Globus pallidus (tissue), 1 donor: Measurements from ENCODE around the gene CCDC15.

Experiments used
- DNase-seq: peaks from one replicate; pipeline ENCODE4 v3.0.0-alpha.2; 2015; ENCODE audit warnings: low spot score

CCDC15 gene, protein sequence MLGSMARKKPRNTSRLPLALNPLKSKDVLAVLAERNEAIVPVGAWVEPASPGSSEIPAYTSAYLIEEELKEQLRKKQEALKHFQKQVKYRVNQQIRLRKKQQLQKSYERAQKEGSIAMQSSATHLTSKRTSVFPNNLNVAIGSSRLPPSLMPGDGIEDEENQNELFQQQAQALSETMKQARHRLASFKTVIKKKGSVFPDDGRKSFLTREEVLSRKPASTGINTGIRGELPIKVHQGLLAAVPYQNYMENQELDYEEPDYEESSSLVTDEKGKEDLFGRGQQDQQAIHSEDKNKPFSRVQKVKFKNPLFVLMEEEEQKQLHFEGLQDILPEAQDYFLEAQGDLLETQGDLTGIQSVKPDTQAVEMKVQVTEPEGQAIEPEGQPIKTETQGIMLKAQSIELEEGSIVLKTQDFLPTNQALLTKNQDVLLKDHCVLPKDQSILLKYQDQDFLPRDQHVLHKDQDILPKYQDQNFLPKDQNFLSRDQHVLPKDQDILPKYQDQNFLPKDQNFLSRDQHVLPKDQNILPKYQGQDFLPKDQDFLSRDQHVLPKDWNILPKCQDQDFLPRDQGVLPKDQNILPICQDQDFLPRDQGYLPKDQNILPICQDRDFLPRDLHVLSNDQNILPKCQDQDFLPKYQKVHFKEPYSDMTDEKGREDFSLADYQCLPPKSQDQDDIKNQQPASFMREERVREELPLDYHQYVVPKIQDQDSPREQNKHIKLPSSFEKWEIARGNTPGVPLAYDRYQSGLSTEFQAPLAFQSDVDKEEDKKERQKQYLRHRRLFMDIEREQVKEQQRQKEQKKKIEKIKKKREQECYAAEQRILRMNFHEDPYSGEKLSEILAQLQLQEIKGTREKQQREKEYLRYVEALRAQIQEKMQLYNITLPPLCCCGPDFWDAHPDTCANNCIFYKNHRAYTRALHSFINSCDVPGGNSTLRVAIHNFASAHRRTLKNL

DNA sequence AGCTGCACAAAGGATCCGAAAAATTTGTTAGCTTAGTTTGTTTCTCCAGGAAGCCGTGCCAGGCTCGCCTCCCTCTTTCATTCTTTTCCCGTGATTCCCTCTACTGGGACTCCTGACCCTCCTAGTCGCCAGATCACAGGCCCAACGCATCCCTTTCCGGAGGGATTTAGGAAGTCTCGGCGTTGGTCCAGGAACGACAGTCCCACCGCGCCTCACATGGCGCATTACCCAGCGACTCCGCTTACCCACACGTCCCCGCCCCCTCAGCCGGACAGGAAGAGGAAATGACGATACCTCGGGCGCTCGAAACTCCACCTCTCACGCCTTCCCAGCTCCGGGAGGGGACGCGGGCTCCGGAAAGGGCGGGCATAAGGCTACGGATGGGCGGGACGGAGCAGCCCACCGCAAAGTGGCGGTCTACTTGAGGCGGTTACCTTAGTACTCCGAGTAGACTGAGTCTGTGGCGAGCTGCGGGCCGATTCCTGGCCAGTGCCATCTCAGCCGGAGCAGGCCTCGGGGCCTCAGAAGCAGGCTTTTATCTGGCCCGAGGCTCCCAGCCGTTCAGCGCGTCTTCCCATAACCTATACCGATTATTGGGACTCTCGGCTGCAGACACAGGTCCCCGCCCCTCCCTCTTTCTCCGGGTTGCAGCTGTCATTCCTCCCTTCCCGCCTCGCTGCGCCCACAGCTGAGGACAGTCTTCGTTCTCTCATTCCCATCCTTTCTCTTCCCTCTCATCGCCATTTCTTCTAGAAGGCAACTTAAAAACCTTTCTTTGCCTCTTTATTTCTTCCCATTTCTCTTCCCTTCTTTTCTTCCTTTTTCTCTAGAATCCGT, at the start of gene CCDC15:
TSS of gene CCDC15 (plus strand) at position 450 of the 837 bp plus-strand sequence. CDS start 531 bp downstream, outside the sequence.
- peak; percentile 99 for DNase-seq

DNA sequence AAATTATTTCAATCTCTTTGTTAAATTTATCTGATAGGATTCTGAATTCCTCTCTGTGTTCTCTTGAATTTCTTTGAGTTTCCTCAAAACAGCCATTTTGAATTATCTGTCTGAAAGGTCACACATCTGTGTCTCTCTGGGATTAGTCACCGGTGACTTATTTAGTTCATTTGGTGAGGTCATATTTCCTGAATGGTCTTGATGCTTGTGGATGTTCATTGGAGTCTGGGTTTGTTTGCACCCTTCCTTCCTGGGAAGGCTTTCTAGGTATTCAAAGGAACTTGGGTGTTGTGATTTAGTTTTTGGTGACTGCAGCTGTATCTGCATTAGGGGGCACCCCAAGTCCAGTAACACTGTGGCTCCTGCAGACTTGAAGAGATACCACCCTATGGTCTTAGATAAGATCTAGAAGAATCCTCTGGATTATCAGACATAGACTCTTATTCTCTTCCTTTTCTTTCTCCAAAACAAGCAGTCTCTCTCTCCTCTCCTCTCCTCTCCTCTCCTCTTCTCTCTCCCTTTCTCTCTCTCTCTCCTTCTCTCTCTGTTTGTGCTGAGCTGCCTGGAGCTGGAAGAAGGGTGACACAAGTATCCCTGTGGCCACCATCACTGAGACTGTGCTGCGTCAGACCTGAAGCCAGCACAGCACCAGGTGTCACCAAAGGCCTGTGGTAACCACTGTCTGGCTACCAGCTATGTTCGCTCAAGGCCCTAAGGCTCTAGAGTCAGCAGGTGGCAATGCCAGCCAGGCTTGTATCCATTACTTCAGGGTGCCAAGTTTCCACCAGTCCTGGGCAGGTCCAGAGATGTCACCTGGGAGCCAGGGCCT, 38.2 kb upstream of the CCDC15 start:
- no peak for DNase-seq

DNA sequence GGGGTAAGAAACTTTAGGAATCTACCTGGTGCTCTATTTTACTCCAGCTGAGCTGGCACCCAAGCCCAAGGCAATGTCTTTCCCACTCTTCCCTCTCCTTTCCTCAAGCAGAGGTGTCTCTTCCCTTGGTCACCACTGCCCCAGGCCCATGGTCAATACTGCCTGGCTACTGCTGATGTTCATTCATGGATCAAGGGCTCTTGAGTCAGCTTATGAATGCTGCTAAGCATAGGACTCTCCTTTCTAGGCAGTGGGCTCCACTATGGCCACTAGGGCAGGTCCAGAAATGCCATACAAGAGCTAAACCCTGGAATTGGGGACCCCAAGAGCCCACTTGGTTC, 37.7 kb upstream of the CCDC15 start:
- no peak for DNase-seq

DNA sequence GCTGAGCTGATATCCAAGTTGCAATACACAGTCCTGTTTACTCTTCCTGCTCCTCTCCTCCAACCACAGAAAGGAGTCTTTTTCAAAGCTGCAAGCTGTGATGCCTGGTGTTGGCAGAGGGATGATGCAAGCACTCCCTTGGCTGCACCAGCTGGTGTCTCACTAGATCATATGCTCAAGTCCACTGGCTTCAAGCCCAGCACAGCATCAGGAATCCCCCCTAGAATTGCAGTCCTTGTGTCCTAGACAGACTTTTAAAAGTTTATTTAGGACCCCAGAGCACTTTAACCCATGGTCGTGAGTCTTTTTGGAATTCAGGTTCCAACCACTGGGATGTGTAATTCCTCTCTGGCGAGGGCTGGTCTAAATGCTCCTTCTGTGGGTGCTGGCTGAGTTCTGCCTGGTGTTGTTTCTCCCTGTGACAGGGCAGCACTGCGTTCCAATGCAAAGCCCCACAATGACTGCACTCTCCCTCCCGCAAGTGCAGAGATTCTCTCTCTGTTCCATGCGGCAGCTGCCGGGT, 36.8 kb upstream of the CCDC15 start:
- peak; percentile 94 for DNase-seq

DNA sequence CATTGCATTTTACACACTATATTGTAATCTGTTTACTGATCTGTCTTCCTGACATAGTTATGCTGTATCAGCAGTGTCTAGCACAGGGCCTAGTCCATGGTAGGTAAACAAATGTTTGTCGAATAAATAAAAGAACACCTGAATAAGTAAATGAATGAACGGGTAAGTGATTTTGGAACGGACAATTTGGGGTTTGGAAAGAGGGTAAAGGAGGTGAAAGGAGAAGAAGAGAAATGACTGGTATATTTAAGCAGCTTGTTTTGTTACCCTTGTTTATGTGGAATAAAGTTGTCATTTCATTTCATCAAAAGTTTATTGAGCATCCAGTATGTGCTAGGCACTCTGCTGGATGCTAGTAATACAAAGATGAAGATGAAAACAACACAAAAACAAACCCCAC, 35.1 kb upstream of the CCDC15 start, which contains the start of gene HEPN1:
TSS of gene HEPN1 (plus strand) at position 301 of the 400 bp plus-strand sequence.
- no peak for DNase-seq

DNA sequence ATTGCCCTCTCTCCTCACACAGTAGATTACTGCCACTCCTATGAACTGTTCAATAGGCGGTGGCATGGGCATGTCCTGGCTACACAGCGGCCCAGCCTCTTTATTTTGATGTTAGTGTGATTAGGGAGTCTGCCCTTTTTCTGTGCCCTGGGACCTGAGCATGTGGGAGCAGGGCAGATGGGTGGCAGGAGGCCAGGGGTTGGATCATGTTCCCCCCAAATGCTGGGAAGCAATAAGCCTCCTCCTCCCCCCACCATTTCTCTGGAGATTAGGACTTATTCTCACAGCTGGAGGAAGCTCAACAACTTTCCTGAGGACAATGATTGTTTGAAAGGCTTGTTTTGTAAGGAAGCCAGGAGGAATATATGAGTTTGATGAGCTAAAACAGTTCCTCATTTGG, 34.1 kb upstream of the CCDC15 start:
- DNase-seq, result no peak

DNA sequence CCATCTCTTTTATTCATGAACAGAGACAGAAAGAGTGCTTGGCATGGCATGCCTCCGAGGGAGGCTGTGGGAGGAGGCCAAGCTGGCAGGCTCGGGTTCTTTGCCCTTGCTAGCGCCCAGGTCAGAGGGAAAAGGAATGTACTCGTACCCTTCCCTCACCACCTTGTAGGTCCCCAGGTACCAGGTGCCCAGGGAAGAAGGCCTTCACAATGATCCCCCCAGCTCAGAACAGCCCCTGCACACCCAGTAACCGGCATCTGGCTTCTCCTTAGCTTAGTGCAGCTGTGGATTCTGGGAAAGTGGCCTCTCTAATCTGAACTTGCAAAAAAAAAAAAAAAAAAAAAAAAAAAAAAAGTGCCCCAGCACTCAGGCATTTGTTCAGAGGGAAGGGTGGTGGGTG, 33.6 kb upstream of the CCDC15 start:
- DNase-seq, result no peak

DNA sequence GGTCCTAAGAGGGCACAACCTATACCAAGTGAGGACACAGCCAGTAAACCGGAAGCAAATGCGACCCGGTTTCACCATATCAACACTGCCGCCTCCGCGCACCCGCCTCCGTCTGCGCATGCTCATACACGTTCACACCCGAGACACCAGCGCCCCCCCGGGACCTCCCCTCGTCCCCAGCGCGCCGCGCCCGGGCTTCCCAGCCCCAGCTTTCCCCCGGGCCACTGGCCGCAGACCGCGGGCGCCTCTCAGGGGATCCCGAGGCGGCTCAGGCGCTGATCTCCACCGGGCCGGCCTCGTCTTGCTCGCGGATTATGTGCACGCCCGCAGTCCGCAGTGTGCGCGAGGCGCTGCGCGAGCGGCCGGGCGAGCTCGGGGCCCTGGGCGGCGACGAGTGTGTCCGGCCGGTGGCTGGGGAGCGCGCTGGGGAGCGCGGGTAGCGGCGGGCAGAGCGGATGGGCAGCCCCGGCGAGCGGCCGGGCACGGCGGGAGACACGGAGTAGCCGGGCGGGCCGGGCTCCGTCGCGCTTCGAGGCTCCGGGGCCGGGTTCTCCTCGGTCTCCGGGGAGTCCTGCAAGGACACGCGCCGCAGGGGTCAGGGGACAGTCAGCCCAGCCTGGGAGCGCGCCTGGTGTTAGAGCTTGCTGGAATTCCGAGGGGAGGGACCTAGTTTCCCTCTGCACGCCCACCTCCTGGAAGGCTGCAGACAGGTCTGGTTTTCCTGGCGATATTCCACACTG, 33.0 kb upstream of the CCDC15 start:
- no peak for DNase-seq

DNA sequence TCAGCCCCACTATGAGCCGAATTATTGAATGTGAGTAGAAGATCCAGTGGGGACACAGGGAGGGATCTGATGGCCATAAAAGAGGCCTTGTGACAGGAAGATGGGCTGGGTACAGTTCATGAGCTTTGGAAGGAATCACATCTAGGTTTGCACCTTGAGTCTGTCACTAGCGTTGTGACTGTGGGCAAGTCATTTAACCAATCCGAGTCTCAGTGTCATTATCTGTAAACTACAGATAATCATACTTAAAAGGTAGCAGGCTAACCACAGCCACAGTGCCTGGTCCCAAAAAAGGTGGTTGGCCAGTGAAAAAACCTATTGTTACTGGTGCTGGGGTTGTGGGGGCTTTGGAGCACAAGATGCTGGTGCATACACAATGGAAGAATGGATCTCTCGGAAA, 31.2 kb upstream of the CCDC15 start:
- DNase-seq, result no peak

DNA sequence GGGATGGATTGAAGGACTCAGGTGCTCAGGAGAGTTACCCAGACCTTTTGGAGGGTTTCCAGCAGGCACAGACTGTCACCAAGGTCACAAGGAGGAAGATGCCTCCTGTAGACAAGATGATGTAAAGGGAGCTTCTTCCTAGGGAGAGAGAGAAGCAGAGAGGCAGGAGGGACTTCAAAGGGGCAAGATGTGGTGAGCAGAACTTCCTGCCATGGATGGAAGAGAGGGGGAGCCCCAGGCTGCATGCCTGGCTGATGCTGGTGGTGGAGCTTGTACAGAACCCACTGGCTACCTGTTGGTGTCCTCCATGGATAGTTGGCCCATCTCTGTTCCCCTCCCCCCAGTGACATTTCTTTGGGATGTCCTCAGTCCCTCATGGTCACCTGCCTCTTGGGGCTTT, 30.7 kb upstream of the CCDC15 start:
- DNase-seq, result no peak

DNA sequence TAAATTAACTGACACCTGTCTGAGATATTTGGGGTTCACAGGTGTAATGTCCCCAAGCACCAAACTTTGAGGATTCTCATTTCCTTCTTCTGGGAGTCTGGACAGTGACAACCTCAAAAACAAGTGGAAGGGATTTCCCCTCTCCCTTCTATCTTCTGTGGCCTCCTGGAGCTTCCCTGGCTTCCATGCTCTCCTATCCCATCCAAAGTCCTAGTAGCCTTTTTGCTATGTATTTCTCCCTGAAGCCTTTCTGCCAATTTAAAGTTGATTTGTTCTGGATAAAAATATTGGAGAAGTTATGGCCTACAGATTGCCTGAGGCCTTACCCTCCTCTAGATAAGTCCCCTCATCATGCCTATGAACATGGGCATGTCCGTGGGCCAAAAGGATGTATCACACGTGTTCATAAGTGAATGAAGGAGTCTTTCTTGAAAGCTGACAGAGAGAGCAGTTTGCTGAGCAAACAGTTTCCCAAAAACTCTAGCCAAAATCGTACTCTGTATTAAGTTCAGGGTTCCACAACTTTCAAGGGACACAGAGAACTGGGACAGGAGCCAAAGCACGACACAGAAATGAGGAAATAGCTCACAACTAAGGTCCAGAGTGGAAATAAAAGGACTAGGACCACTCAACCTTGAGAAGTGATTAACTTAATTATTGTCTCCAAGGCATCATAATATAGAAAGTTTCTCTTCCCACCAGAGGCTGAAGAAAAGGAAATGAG, 24.9 kb upstream of the CCDC15 start:
- no peak for DNase-seq

DNA sequence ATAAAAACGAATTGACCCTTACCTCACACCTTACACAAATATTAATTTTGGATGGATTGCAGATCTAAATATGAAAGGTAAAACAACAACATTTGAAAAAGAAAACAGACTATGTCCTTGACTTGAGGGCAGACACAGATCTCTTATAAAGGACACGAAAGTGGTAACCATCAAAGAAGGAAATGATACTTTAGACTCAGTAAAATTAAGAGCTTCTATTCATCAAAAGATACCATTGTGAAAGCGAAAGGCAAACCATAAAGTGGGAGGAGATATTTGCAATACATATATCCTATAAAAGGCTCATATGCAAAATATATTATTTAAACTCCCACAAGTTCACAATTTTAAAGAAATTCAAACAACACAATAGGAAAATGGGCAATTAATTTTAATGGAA, 23.2 kb upstream of the CCDC15 start:
- no peak for DNase-seq

DNA sequence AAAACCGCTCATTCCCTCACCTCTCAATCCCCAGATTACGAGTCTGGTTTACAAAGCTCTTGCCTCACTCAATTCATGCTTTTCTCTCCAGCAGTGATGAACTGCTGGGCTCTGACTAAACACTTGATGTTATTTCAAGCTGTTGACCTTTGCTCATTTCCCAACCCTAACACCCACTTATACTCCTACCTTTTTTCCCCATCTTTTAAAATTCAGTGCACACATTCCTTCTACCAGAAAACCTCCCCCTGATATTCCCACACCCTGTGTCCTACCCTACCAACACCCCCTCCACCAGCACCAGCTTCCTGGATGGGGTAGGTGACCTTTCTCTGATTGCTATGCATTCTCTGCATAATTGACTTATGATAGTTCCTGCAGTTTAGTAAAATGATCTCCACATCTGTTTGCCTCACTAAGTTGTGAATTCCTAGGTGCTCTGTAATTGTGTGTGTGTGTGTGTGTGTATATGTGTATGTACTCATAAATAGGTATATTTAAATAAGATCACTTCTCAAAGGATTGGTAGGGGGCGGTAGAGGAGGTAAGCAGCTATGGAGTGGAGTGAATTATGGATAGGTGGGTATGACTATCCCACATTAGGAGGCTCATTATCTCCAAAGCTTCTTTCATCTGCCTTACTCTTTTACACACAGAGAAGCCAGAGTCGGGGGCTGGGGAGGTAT, 19.0 kb upstream of the CCDC15 start:
- DNase-seq, result no peak

DNA sequence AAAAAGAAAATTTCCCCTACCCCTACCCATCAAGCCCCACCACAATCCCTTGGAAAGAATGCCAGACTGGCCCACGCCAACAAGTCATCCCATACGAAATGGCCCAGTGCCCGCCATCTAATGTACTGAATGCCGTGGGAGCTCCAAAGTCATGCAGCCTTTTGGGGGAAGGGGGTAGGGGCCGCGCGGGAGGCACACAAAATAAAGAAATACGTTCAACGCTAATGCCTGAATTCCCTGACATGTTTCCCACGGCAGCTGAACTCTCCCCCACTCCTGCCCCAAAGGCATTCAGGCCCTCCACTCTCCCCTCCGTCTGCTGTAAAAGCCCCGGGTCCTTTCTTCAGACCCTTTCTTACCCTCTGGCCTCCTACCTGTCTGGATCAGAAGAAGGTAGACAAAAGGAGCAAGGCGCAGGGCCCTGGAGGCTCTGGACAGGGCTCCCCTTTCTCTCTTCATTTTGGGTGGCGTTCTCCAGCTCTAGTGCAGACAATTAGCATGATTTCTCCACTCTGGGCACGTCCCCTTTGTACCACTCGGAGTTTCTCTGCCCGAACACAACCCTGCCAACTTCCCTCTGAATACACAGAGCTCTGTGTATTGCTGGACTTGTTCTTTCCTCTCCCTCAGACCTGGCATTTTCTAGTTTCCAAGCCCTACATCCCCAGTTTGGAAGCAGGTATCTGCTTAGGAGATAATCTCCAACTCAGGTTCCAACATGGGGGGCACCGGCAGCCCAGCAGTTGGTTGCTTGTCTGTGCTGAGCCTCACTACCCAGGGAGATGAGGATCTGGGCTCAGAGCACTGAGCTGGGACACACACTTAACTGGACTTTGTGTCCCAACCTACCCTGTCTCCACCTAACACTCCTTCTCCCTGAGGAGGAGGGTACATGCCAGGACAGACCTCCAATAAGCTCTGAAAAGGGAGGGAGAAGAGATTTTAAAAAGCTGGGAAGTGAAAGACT, 18.2 kb upstream of the CCDC15 start, which contains the start of gene HEPACAM:
TSS of gene HEPACAM (minus strand) at position 500 of the 967 bp plus-strand sequence. CDS start at position 459, 41 bp downstream.
- DNase-seq, result peak; percentile 97

DNA sequence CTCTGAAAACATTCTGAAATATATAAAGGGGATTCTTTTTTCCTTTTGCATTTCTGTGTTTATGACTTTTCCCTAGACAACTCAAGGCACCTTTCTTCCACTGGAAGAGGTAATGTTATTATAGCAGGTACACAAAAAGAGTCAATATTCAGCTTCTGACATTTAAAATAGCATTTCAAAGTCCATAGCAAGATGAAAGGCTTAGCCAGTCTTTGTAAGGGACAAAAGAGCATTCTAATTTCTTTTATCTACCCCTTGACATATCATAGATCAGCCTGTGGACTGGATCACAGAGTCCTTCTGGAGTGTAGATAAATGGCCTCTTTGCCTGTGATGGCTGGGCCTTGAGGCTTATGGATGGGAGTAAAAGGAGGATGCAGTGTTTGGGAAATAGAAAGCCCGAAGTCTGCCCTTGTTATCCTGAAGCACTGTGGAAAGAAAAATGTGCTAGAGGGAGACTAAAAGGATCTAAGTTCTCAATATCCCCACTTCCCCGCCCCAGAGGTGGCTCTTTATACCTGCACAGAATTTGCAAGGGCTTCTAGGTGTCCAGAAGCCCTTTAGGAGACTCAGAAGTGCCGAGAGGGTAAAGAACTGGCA, 16.6 kb upstream of the CCDC15 start:
- no peak for DNase-seq

DNA sequence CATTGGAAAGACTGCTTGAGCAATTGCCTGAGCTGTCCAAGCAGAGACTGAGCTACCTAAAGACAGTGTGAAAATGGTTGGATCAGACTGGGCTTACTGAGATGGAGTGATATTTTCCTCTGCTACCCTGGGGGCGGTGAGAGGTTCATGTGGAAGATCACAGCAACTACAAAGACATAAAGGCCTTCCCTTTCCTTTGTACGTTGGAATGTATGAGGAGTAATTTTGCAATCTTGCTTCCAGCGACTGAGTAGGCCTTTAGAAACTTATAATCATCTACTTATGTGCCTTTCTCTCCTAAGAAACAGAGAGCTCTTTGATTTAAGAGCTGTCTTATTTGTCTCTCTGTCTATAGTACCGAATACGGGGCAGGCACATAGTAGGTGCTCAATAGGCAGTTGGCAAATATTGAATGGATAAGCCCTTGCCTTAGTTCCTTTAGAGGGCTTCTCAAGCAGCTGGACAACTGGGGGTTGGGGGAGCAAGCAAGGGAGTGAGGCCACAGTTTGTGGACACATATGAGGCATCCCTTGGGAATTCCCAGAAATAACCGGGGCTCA, 15.7 kb upstream of the CCDC15 start:
- DNase-seq, result no peak

DNA sequence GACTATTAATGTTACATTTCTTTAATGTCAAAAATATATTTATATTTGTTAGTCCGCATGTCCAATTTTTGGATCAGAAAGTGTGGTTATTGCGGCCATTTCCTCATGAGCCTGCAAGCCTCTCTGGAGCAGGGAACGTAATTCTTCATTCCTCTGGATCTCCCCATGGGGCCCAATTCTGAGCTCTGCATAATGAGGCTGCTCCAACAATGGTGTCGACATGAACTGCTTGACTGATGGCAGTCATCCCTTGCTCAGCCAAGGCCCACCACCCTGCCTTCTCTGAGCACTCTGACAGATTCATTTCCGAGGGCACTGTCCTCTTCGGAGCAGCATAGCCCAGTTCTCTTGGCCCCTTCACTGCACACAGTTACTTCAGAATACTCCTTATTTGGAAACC, 15.0 kb upstream of the CCDC15 start:
- DNase-seq, result no peak
